ES-I3 (cell line): ENCODE measurements around the gene MCM8.

ENCODE experiments used
- H3K36me3 ChIP-seq: 2 replicates; pipeline ENCODE4 v1.6.1; 2013; ENCODE audit warnings: mild to moderate bottlenecking, low read length, control low read depth, moderate library complexity; ENCODE audit not compliant: insufficient read depth
- H3K4me1 ChIP-seq: 2 replicates; pipeline ENCODE4 v1.6.1; 2013; ENCODE audit warnings: mild to moderate bottlenecking, control low read depth, low read length; ENCODE audit not compliant: insufficient read depth
- H3K9ac ChIP-seq: 2 replicates; pipeline ENCODE4 v1.6.1; 2013; ENCODE audit warnings: low read depth, mild to moderate bottlenecking, low read length, moderate library complexity
- H3K9me3 ChIP-seq: 2 replicates; pipeline ENCODE4 v1.6.1; 2013; ENCODE audit warnings: mild to moderate bottlenecking, low read length, moderate library complexity; ENCODE audit not compliant: control insufficient read depth, insufficient read depth

The MCM8 gene

GRCh38 chr20:5950271-5951031, at the start of gene MCM8, which contains the start of gene TRMT6:
TSS of gene MCM8 (plus strand) at chr20:5950652. CDS start at chr20:5952016, 1,364 bp downstream.
TSS of gene TRMT6 (minus strand) at chr20:5950533. CDS start at chr20:5950405, 128 bp downstream.
- Histone ChIP-seq H3K4me1 (no peaks in the 10 kb centered on the region), H3K9me3 (no peaks in the 10 kb centered on the region), H3K36me3 (peaks cover 18% of the 10 kb centered on the region), H3K9ac (peak within 1 kb of the TSS; percentile 89)

GRCh38 chr20:5900908-5901307, 49.5 kb upstream of the MCM8 start:
- Histone ChIP-seq H3K9me3 (no peaks in the 10 kb centered on the region), H3K4me1 (no peaks in the 10 kb centered on the region), H3K9ac (no peak overlapping the region), H3K36me3 (no peaks in the 10 kb centered on the region)

DNA sequence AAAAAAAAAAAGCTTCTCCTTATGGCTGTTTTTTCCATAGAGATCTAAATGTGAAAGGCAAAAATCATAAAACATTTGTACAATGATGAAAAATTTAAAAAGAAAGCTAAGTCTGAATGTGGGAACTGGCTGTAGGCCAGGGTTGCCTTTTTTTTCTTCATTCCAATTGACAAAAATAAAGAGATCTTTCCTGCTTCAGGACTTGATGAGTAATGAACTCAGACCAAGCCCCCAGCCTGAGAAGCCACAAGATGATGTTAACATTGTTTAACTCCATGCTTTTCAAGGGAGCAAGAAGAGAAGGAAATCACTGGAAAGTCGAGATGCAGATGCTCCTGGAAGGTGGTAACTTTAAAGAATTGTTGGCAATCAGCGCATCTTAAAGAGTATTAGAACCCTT, 41.5 kb upstream of the MCM8 start:
- no peak overlapping the region for H3K9ac ChIP-seq
- H3K9me3 ChIP-seq: no peaks in the 10 kb centered on the region
- H3K4me1 ChIP-seq: peaks cover 4% of the 10 kb centered on the region; the same call in 1 of the 2 replicates
- H3K36me3 ChIP-seq: no peaks in the 10 kb centered on the region

DNA sequence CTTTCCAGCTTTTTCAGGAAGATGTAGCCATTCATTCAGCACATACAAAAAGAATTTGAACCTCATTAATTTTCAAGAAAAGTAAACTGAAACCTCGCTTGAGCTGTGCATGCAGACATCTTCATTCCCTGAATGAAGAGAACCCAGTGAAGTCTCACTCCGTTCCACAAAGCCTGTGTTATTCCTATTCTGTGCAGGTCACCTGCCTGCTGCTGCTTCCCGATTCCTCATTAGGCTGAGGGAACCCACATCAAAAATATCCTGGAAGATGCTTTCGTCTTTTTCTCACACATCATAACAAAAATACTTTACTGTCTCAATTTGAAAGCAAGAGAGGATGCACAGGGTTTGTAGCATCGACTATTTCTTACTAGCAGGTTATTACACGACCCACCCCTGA, 40.3 kb upstream of the MCM8 start:
- Histone ChIP-seq H3K4me1 (peaks cover 9% of the 10 kb centered on the region; the same call in 1 of the 2 replicates), H3K9me3 (no peaks in the 10 kb centered on the region)

DNA sequence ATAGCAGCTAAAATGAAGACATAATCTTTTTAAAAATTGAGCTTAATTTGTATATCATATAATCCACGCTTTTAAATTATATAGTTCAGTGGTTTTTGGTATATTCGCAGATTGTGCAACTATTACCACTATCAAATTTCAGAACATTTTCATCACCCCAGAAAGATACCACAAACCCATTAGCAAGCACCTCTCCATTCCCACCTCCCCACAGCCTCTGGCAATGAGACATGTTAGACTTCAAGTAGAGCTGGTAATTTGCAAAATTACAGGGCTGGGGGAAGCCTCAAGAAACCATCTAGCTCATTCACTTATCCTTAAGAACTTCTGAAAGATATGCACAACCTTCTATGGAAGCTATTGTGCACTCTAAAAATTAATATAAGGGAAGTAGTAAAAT, 37.3 kb upstream of the MCM8 start:
- H3K9me3 ChIP-seq: no peaks in the 10 kb centered on the region
- no peak overlapping the region for H3K9ac ChIP-seq
- H3K4me1 ChIP-seq: peaks cover 9% of the 10 kb centered on the region; the same call in 1 of the 2 replicates
- H3K36me3 ChIP-seq: no peaks in the 10 kb centered on the region

More for the DNA sequence above, 40.3 kb upstream of the MCM8 start:
- no peak overlapping the region for H3K9ac ChIP-seq
- H3K36me3 ChIP-seq: no peaks in the 10 kb centered on the region

GRCh38 chr20:5914859-5915258, 35.6 kb upstream of the MCM8 start:
- Histone ChIP-seq H3K9ac (no peak overlapping the region), H3K36me3 (no peaks in the 10 kb centered on the region), H3K9me3 (no peaks in the 10 kb centered on the region), H3K4me1 (peaks cover 21% of the 10 kb centered on the region)

- Histone ChIP-seq H3K9me3 (no peaks in the 10 kb centered on the region), H3K36me3 (no peaks in the 10 kb centered on the region), H3K4me1 (peaks cover 23% of the 10 kb centered on the region), H3K9ac (no peak overlapping the region)
Measured at GRCh38 chr20:5918856-5919625, 31.4 kb upstream of the MCM8 start.

DNA sequence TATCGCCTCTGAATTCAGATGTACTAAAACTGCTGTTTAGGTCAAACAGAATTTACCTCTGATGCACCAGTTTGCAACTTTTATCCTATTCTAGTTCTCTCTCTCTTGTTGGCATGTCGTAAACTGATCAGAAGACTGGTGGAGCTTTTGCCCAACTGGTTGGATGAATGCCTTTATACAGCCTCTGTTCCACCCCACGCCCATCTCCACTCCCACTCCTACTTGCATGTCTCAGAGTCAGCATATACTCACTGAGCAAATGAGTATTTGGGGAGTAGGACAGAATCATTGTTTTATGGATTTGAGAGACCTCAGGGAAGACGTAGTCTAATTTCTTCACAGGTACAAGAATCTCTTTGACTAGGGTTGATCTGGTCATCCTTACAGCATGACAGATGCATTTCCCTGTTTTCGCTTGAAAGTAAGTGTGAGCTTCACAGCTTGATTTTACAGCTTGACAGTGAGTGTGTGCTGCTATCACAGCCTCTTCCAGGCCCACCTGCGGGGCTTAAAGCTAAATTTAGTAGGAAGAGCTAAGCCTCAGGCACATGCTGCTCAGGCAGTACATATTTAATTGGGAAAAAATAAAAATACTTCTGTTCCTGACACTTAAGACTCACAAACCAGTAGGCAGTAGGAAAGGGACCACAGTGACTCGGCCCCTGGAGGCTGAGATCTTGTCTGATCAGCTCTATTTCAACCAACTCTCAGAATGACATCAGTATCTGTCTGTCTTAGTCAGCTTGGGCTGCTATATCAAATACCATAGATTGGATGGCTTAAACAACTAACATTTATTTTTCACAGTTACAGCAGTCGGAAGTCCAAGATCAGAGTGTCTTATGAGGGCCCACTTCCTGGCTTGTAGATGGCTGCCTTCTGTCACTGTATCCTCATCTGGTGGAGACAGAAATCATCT, 30.6 kb upstream of the MCM8 start:
- no peak overlapping the region for H3K9ac ChIP-seq
- H3K36me3 ChIP-seq: no peaks in the 10 kb centered on the region

GRCh38 chr20:5920581-5920980, 29.9 kb upstream of the MCM8 start:
- Histone ChIP-seq H3K4me1 (peaks cover 18% of the 10 kb centered on the region), H3K36me3 (no peaks in the 10 kb centered on the region), H3K9me3 (no peaks in the 10 kb centered on the region), H3K9ac (no peak overlapping the region)

More for the DNA sequence above, 30.6 kb upstream of the MCM8 start:
- no peaks in the 10 kb centered on the region for H3K9me3 ChIP-seq
- H3K4me1 ChIP-seq: peaks cover 18% of the 10 kb centered on the region

- Histone ChIP-seq H3K4me1 (peaks cover 18% of the 10 kb centered on the region), H3K9me3 (no peaks in the 10 kb centered on the region; the same call in 1 of the 2 replicates), H3K36me3 (no peaks in the 10 kb centered on the region), H3K9ac (no peak overlapping the region)
Measured at GRCh38 chr20:5923493-5923892, 27.0 kb upstream of the MCM8 start.

DNA sequence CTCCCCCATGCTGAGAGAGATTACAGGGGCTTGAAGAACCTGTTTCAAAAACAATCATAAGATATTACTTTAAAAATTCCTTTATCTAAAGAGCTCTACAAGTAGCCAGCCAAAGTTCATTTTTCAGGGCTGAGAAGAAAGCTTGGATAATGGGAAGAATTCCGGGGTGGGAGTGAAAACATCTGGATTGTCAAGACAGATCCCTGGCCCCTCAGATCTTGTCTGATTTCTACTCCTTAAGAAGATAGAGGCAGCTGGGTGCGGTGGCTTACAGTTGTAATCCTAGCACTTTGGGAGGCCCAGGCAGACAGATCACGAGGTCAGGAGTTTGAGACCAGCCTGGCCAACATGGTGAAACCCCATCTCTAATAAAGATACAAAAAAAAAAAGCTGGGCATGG, 24.9 kb upstream of the MCM8 start:
- H3K36me3 ChIP-seq: no peaks in the 10 kb centered on the region
- no peak overlapping the region for H3K9ac ChIP-seq
- H3K4me1 ChIP-seq: no peaks in the 10 kb centered on the region
- H3K9me3 ChIP-seq: no peaks in the 10 kb centered on the region; the same call in 1 of the 2 replicates

GRCh38 chr20:5927749-5928462, 22.5 kb upstream of the MCM8 start:
- Histone ChIP-seq H3K36me3 (no peaks in the 10 kb centered on the region), H3K9me3 (no peaks in the 10 kb centered on the region; the same call in 1 of the 2 replicates), H3K9ac (no peak overlapping the region), H3K4me1 (no peaks in the 10 kb centered on the region)

- Histone ChIP-seq H3K4me1 (no peaks in the 10 kb centered on the region), H3K9me3 (no peaks in the 10 kb centered on the region; the same call in 1 of the 2 replicates), H3K9ac (no peak overlapping the region), H3K36me3 (no peaks in the 10 kb centered on the region)
Measured at GRCh38 chr20:5928836-5929715, 21.4 kb upstream of the MCM8 start.
